Keratinocyte (primary cell): ENCODE measurements around the gene ZFPL1.

ENCODE experiments used
- CTCF ChIP-seq, 3 experiments: IDR thresholded peaks in 1 of 3; conservative IDR thresholded peaks in 1 of 3; optimal IDR thresholded peaks in 1 of 3; 2 replicates in 2 of 3; 3 replicates in 1 of 3; pipeline versions ENCODE3 to v1.5.1; 2011; ENCODE audit warnings: low read length in 3 of 3, mild to moderate bottlenecking in 3 of 3, moderate library complexity in 2 of 3, control low read depth in 1 of 3, inconsistent platforms in 1 of 3; ENCODE audit not compliant: insufficient read depth in 2 of 3; ENCODE audit errors: extremely low read depth in 1 of 3
- EZH2 ChIP-seq: IDR thresholded peaks from one replicate; pipeline ENCODE4 v1.6.1; 2012; ENCODE audit warnings: inconsistent platforms, mild to moderate bottlenecking, low read length, moderate library complexity

GRCh38 chr11:65040520-65040846 is 43.5 kb upstream of the ZFPL1 start:
- TF ChIP-seq CTCF (optimal IDR thresholded peaks at IDR 0.05 in 1 of 3, IDR thresholded peaks at IDR 0.05 in 1 of 3, conservative IDR thresholded peaks at IDR 0.05 in 1 of 3; ENCODE audit: extremely low read depth in 1 of 3, insufficient read depth in 2 of 3, low read length in 3 of 3), result no peak
- TF ChIP-seq EZH2, result no peak
